ENCODE measurements around the gene FARP1.

- no peak for TF ChIP-seq EZH2 (IDR thresholded peaks at IDR 0.05)
- no peak for TF ChIP-seq POLR2AphosphoS5 (IDR thresholded peaks at IDR 0.05; ENCODE audit: borderline replicate concordance, low read depth, low read length)
- TF ChIP-seq FOXP2 (optimal IDR thresholded peaks at IDR 0.05; ENCODE audit: control extremely low read depth, extremely low read length, insufficient read depth): no peak
Measured at GRCh38 chr13:98289339-98289945, 146.5 kb downstream of the FARP1 start.

Measured in SK-N-MC (cell line).